Measurements from ENCODE around the gene RETREG3.

RETREG3 gene

GRCh38 chr17:42651392-42651791, 42.2 kb upstream of the RETREG3 start:
- no peaks in the 10 kb centered on the region for H3K9me3 ChIP-seq (ENCODE audit: severe bottlenecking)
- peaks cover 3% of the 10 kb centered on the region for H3K4me1 ChIP-seq (ENCODE audit: insufficient read depth, poor library complexity, severe bottlenecking)
- no peak for TF ChIP-seq CTCF (IDR thresholded peaks at IDR 0.05; ENCODE audit: poor library complexity, severe bottlenecking)
- no peak overlapping the region for H3K27ac ChIP-seq (ENCODE audit: poor library complexity, severe bottlenecking)
- ATAC-seq (ENCODE audit: low read depth) (no peak), DNase-seq (ENCODE audit: low spot score) (no peak)
- H3K36me3 ChIP-seq (ENCODE audit: low read depth), result no peaks in the 10 kb centered on the region
- H3K4me3 ChIP-seq (ENCODE audit: severe bottlenecking), result no peak overlapping the region
- H3K27me3 ChIP-seq (ENCODE audit: insufficient read depth, poor library complexity, severe bottlenecking), result no peaks in the 10 kb centered on the region

- no peak overlapping the region for H3K27ac ChIP-seq (ENCODE audit: poor library complexity, severe bottlenecking)
- no peaks in the 10 kb centered on the region for H3K36me3 ChIP-seq (ENCODE audit: low read depth)
- no peak for TF ChIP-seq CTCF (IDR thresholded peaks at IDR 0.05; ENCODE audit: poor library complexity, severe bottlenecking)
- no peaks in the 10 kb centered on the region for H3K27me3 ChIP-seq (ENCODE audit: insufficient read depth, poor library complexity, severe bottlenecking)
- no peak for ATAC-seq (ENCODE audit: low read depth)
- H3K9me3 ChIP-seq (ENCODE audit: severe bottlenecking), result no peaks in the 10 kb centered on the region
- no peaks in the 10 kb centered on the region for H3K4me1 ChIP-seq (ENCODE audit: insufficient read depth, poor library complexity, severe bottlenecking)
- H3K4me3 ChIP-seq (ENCODE audit: severe bottlenecking), result no peak overlapping the region
- DNase-seq (ENCODE audit: low spot score), result no peak
Observed at GRCh38 chr17:42647778-42648177, 38.6 kb upstream of the RETREG3 start.

GRCh38 chr17:42642336-42642735, 33.2 kb upstream of the RETREG3 start:
- Histone ChIP-seq H3K9me3 (ENCODE audit: severe bottlenecking) (peaks cover 2% of the 10 kb centered on the region), H3K27ac (ENCODE audit: poor library complexity, severe bottlenecking) (no peak overlapping the region), H3K4me3 (ENCODE audit: severe bottlenecking) (no peak overlapping the region), H3K27me3 (ENCODE audit: insufficient read depth, poor library complexity, severe bottlenecking) (no peaks in the 10 kb centered on the region), H3K4me1 (ENCODE audit: insufficient read depth, poor library complexity, severe bottlenecking) (no peaks in the 10 kb centered on the region), H3K36me3 (ENCODE audit: low read depth) (no peaks in the 10 kb centered on the region)
- ATAC-seq (ENCODE audit: low read depth), result no peak
- no peak for DNase-seq (ENCODE audit: low spot score)
- no peak for TF ChIP-seq CTCF (IDR thresholded peaks at IDR 0.05; ENCODE audit: poor library complexity, severe bottlenecking)

GRCh38 chr17:42640121-42640520, 30.9 kb upstream of the RETREG3 start:
- Histone ChIP-seq H3K9me3 (ENCODE audit: severe bottlenecking) (peaks cover 2% of the 10 kb centered on the region), H3K27ac (ENCODE audit: poor library complexity, severe bottlenecking) (no peak overlapping the region), H3K27me3 (ENCODE audit: insufficient read depth, poor library complexity, severe bottlenecking) (no peaks in the 10 kb centered on the region), H3K4me3 (ENCODE audit: severe bottlenecking) (no peak overlapping the region), H3K36me3 (ENCODE audit: low read depth) (no peaks in the 10 kb centered on the region), H3K4me1 (ENCODE audit: insufficient read depth, poor library complexity, severe bottlenecking) (no peaks in the 10 kb centered on the region)
- ATAC-seq (ENCODE audit: low read depth), result no peak
- TF ChIP-seq CTCF (IDR thresholded peaks at IDR 0.05; ENCODE audit: poor library complexity, severe bottlenecking), result no peak
- DNase-seq (ENCODE audit: low spot score), result no peak

GRCh38 chr17:42639525-42640113, 30.4 kb upstream of the RETREG3 start:
- H3K27ac ChIP-seq (ENCODE audit: poor library complexity, severe bottlenecking), result no peak overlapping the region
- H3K4me3 ChIP-seq (ENCODE audit: severe bottlenecking), result no peak overlapping the region
- no peaks in the 10 kb centered on the region for H3K36me3 ChIP-seq (ENCODE audit: low read depth)
- no peaks in the 10 kb centered on the region for H3K27me3 ChIP-seq (ENCODE audit: insufficient read depth, poor library complexity, severe bottlenecking)
- no peak for TF ChIP-seq CTCF (IDR thresholded peaks at IDR 0.05; ENCODE audit: poor library complexity, severe bottlenecking)
- peaks cover 2% of the 10 kb centered on the region for H3K9me3 ChIP-seq (ENCODE audit: severe bottlenecking)
- no peak for ATAC-seq (ENCODE audit: low read depth)
- no peaks in the 10 kb centered on the region for H3K4me1 ChIP-seq (ENCODE audit: insufficient read depth, poor library complexity, severe bottlenecking)
- DNase-seq (ENCODE audit: low spot score), result no peak
